HCT116 (cell line): Measurements from ENCODE around the gene MAGEB2.

ENCODE experiments used
- POLR2A ChIP-seq: IDR thresholded peaks from 2 replicates; pipeline ENCODE4 v1.7.0; 2011; ENCODE audit warnings: borderline replicate concordance; ENCODE audit not compliant: insufficient read depth, insufficient read length; ENCODE audit errors: extremely low read depth
- POLR2AphosphoS5 ChIP-seq: IDR thresholded peaks from 2 replicates; pipeline ENCODE4 v1.6.1; 2011; ENCODE audit warnings: mild to moderate bottlenecking, low read depth, low read length, moderate library complexity
- SP1 ChIP-seq: IDR thresholded peaks from 2 replicates; pipeline ENCODE4 v1.6.1; 2012; ENCODE audit warnings: low read depth
- TF ChIP-seq, protein P1 (sequence below), 3 experiments: fragments of 200-600 bp in 1 of 3; sonication (generic) in 1 of 3; IDR thresholded peaks in 2 of 3; conservative IDR thresholded peaks in 1 of 3; 2 replicates each; pipeline ENCODE4 v1.5.1; 2012 to 2017; ENCODE audit warnings: low read depth in 2 of 3, low read length in 2 of 3, antibody characterized with exemption in 1 of 3, borderline replicate concordance in 1 of 3, control low read depth in 1 of 3, mild to moderate bottlenecking in 1 of 3, mixed read lengths in 1 of 3, mixed run types in 1 of 3, moderate library complexity in 1 of 3; ENCODE audit not compliant: insufficient read depth in 1 of 3
- TF ChIP-seq, protein P2 (sequence below): IDR thresholded peaks from 2 replicates; pipeline ENCODE4 v1.6.1; 2012
- TF ChIP-seq, protein P3 (sequence below): IDR thresholded peaks from 2 replicates; pipeline ENCODE4 v1.6.1; 2012

DNA sequence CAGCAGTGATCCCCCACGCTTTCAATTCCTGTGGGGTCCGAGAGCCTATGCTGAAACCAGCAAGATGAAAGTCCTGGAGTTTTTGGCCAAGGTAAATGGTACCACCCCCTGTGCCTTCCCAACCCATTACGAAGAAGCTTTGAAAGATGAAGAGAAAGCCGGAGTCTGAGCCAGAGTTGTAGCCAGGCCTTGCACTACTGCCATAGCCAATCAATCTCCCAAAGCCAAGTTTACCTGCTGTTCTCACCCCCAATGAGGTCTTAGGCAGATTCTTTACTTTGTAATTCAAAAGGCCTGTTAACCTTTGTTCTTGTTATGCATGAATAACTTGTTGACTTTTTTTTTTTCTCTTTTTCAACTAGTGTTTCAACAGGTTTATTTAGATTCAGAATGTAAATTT is 4.0 kb downstream of the MAGEB2 start:
- TF ChIP-seq POLR2AphosphoS5: no peak
- TF ChIP-seq, protein P1, sequence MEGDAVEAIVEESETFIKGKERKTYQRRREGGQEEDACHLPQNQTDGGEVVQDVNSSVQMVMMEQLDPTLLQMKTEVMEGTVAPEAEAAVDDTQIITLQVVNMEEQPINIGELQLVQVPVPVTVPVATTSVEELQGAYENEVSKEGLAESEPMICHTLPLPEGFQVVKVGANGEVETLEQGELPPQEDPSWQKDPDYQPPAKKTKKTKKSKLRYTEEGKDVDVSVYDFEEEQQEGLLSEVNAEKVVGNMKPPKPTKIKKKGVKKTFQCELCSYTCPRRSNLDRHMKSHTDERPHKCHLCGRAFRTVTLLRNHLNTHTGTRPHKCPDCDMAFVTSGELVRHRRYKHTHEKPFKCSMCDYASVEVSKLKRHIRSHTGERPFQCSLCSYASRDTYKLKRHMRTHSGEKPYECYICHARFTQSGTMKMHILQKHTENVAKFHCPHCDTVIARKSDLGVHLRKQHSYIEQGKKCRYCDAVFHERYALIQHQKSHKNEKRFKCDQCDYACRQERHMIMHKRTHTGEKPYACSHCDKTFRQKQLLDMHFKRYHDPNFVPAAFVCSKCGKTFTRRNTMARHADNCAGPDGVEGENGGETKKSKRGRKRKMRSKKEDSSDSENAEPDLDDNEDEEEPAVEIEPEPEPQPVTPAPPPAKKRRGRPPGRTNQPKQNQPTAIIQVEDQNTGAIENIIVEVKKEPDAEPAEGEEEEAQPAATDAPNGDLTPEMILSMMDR (IDR thresholded peaks at IDR 0.05 in 2 of 3, conservative IDR thresholded peaks at IDR 0.05 in 1 of 3; ENCODE audit: borderline replicate concordance in 1 of 3, insufficient read depth in 1 of 3, low read depth in 2 of 3, low read length in 2 of 3): no peak
- no peak for TF ChIP-seq POLR2A
- TF ChIP-seq, protein P2, sequence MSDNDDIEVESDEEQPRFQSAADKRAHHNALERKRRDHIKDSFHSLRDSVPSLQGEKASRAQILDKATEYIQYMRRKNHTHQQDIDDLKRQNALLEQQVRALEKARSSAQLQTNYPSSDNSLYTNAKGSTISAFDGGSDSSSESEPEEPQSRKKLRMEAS: no peak
- no peak for TF ChIP-seq SP1
- TF ChIP-seq, protein P3, sequence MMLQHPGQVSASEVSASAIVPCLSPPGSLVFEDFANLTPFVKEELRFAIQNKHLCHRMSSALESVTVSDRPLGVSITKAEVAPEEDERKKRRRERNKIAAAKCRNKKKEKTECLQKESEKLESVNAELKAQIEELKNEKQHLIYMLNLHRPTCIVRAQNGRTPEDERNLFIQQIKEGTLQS: no peak
